DND-41 (cell line): ENCODE data around the gene TSTD2.

ENCODE experiments used
- ATAC-seq: fragments of 200-7000 bp; cut with Tn5 transposase; 3 replicates; pipeline ENCODE4 v1.9.1; 2021; ENCODE audit warnings: low read depth; ENCODE audit not compliant: insufficient read depth
- DNase-seq: peaks from one replicate; pipeline ENCODE4 v3.0.0-alpha.2; 2020
- H2AFZ ChIP-seq: 2 replicates; pipeline ENCODE4 v1.6.0; 2012; ENCODE audit warnings: low read depth, low read length
- H3K27ac ChIP-seq: 2 replicates; pipeline ENCODE4 v1.5.1; 2012; ENCODE audit warnings: low read length, inconsistent platforms
- H3K27me3 ChIP-seq: fragments of 200-600 bp; sonication (generic); 2 replicates; pipeline ENCODE4 v1.6.0; 2012; ENCODE audit warnings: low read length, mild to moderate bottlenecking, inconsistent platforms; ENCODE audit not compliant: insufficient read depth, poor library complexity
- H3K36me3 ChIP-seq: 2 replicates; pipeline ENCODE4 v1.5.1; 2012; ENCODE audit warnings: low read length, inconsistent platforms; ENCODE audit not compliant: insufficient read depth
- H3K4me1 ChIP-seq: 2 replicates; pipeline ENCODE4 v1.5.1; 2012; ENCODE audit warnings: mild to moderate bottlenecking, low read length; ENCODE audit not compliant: insufficient read depth
- H3K4me2 ChIP-seq: 2 replicates; pipeline ENCODE4 v1.6.0; 2012; ENCODE audit warnings: mild to moderate bottlenecking, moderate library complexity, low read length, inconsistent platforms; ENCODE audit not compliant: insufficient read depth
- H3K4me3 ChIP-seq, 2 experiments: fragments of 200-600 bp in 1 of 2; shearing (Covaris generic) in 1 of 2; 2 replicates each; pipeline ENCODE4 v1.5.1; 2012 to 2016; ENCODE audit warnings: inconsistent platforms in 2 of 2, low read length in 2 of 2, mild to moderate bottlenecking in 2 of 2, low read depth in 1 of 2, moderate library complexity in 1 of 2
- H3K79me2 ChIP-seq: 2 replicates; pipeline ENCODE4 v1.6.0; 2012; ENCODE audit warnings: low read length, inconsistent platforms; ENCODE audit not compliant: insufficient read depth
- H3K9ac ChIP-seq: 2 replicates; pipeline ENCODE4 v1.6.0; 2012; ENCODE audit warnings: low read depth, mild to moderate bottlenecking, inconsistent platforms, low read length, moderate library complexity
- H3K9me3 ChIP-seq: 2 replicates; pipeline ENCODE4 v1.5.1; 2012; ENCODE audit warnings: low read length, moderate library complexity, mild to moderate bottlenecking, inconsistent platforms; ENCODE audit not compliant: insufficient read depth, severe bottlenecking
- H4K20me1 ChIP-seq: 2 replicates; pipeline ENCODE4 v1.6.0; 2012; ENCODE audit warnings: low read length; ENCODE audit not compliant: insufficient read depth
- CTCF ChIP-seq: IDR thresholded peaks from 2 replicates; pipeline ENCODE4 v1.5.1; 2012; ENCODE audit warnings: borderline replicate concordance, low read length, moderate library complexity, mild to moderate bottlenecking; ENCODE audit not compliant: poor library complexity, severe bottlenecking; ENCODE audit errors: extremely low read depth
- EZH2 ChIP-seq: IDR thresholded peaks from 3 replicates; pipeline ENCODE4 v1.6.1; 2012; ENCODE audit warnings: borderline replicate concordance, low read depth, mild to moderate bottlenecking, moderate library complexity, low read length, inconsistent platforms; ENCODE audit not compliant: severe bottlenecking

TSTD2 gene

GRCh38 chr9:97636903-97637302 lies 3.7 kb upstream of the TSTD2 start:
- ATAC-seq: no peak
- H3K27ac ChIP-seq: no peak overlapping the region
- no peaks in the 10 kb centered on the region for H3K27me3 ChIP-seq
- no peak overlapping the region for H2AFZ ChIP-seq
- peak overlapping the region; percentile 55; the same call in 1 of the 2 replicates for H3K4me2 ChIP-seq
- H3K36me3 ChIP-seq: peaks cover 33% of the 10 kb centered on the region
- no peak for DNase-seq
- no peak overlapping the region; the same call in 1 of the 2 replicates for H3K9ac ChIP-seq
- peak overlapping the region in 1 of 2 experiments; percentile 12; a peak in 1 of 4 replicates for H3K4me3 ChIP-seq
- no peak for TF ChIP-seq EZH2
- no peak for TF ChIP-seq CTCF
- H3K79me2 ChIP-seq: peaks cover 91% of the 10 kb centered on the region
- peaks cover 51% of the 10 kb centered on the region for H4K20me1 ChIP-seq
- H3K9me3 ChIP-seq: no peaks in the 10 kb centered on the region
- peaks cover 48% of the 10 kb centered on the region for H3K4me1 ChIP-seq

GRCh38 chr9:97635026-97635425 lies 1.9 kb upstream of the TSTD2 start:
- H3K36me3 ChIP-seq: peaks cover 17% of the 10 kb centered on the region
- H3K27ac ChIP-seq: peak overlapping the region; percentile 77
- no peaks in the 10 kb centered on the region for H3K9me3 ChIP-seq
- H3K4me2 ChIP-seq: peak overlapping the region; percentile 82
- peak overlapping the region; percentile 99 for H3K9ac ChIP-seq
- peak overlapping the region; percentile 75 to 99 for H3K4me3 ChIP-seq
- no peaks in the 10 kb centered on the region for H3K27me3 ChIP-seq
- no peak overlapping the region for H2AFZ ChIP-seq
- ATAC-seq (no peak), DNase-seq (no peak)
- peaks cover 92% of the 10 kb centered on the region for H3K79me2 ChIP-seq
- TF ChIP-seq EZH2: no peak
- TF ChIP-seq CTCF: no peak
- H4K20me1 ChIP-seq: peaks cover 44% of the 10 kb centered on the region
- peaks cover 59% of the 10 kb centered on the region for H3K4me1 ChIP-seq

- TF ChIP-seq CTCF: no peak
- peaks cover 16% of the 10 kb centered on the region for H3K36me3 ChIP-seq
- peak overlapping the region; percentile 82 for H3K4me2 ChIP-seq
- peaks cover 58% of the 10 kb centered on the region for H3K4me1 ChIP-seq
- peak overlapping the region; percentile 99 for H3K9ac ChIP-seq
- H4K20me1 ChIP-seq: peaks cover 44% of the 10 kb centered on the region
- peak overlapping the region; percentile 77 for H3K27ac ChIP-seq
- peak overlapping the region; percentile 75 to 99 for H3K4me3 ChIP-seq
- H3K79me2 ChIP-seq: peaks cover 92% of the 10 kb centered on the region
- no peak for ATAC-seq
- H2AFZ ChIP-seq: peak overlapping the region; percentile 95
- H3K27me3 ChIP-seq: no peaks in the 10 kb centered on the region
- no peak for DNase-seq
- H3K9me3 ChIP-seq: no peaks in the 10 kb centered on the region
These were observed 807 bp upstream of the TSTD2 start for GRCh38 chr9:97633859-97634490.
